A673 (cell line): ENCODE results near the gene PIK3R6. TPM values are rescaled to one million over a fixed set of nuclear protein-coding genes. Genes with fewer than 3 reads are reported as not detected.

Experiments
- BruUV-seq: library from RNA; stranded (reverse); fragments of 400-500 nt; replicated peaks from 2 replicates; lab custom pipeline; 2021; lab: Mats Ljungman, UMichigan
- CTCF ChIA-PET: fragments of 300-600 bp; sonication (Branson Sonifier 250); formaldehyde crosslinking; loops from one replicate; lab custom pipeline; 2022; ENCODE audit warnings: antibody characterized with exemption; lab: Charles Lee
- POLR2A ChIA-PET: fragments of 300-600 bp; sonication (Branson Sonifier 250); formaldehyde crosslinking; loops from one replicate; lab custom pipeline; 2022; ENCODE audit warnings: antibody characterized with exemption; ENCODE audit not compliant: low non-redundant PET; lab: Charles Lee
- DNase-seq: peaks from one replicate; pipeline ENCODE4 v3.0.0-alpha.2; 2015; ENCODE audit warnings: low spot score
- H3K27ac ChIP-seq: fragments of 200-600 bp; sonication (generic); 2 replicates; pipeline ENCODE4 v1.5.1; 2016; ENCODE audit warnings: mixed run types, low read depth, mild to moderate bottlenecking, mixed read lengths, antibody characterized with exemption, low read length; ENCODE audit not compliant: poor library complexity, severe bottlenecking
- H3K27me3 ChIP-seq: fragments of 200-600 bp; sonication (generic); replicated peaks from 2 replicates; pipeline ENCODE4 v1.6.1; 2017; ENCODE audit warnings: mixed run types, low read depth, mild to moderate bottlenecking, mixed read lengths, antibody characterized with exemption, low read length; ENCODE audit not compliant: insufficient read depth, poor library complexity
- H3K36me3 ChIP-seq: fragments of 200-600 bp; sonication (generic); 2 replicates; pipeline ENCODE4 v1.6.1; 2016; ENCODE audit warnings: mixed run types, mild to moderate bottlenecking, mixed read lengths, antibody characterized with exemption, low read length; ENCODE audit not compliant: insufficient read depth, poor library complexity, severe bottlenecking
- H3K4me1 ChIP-seq: fragments of 200-600 bp; sonication (generic); 2 replicates; pipeline ENCODE4 v1.6.1; 2017; ENCODE audit warnings: mixed run types, mild to moderate bottlenecking, mixed read lengths, antibody characterized with exemption, low read length; ENCODE audit not compliant: insufficient read depth, poor library complexity, severe bottlenecking
- H3K4me3 ChIP-seq: fragments of 200-600 bp; sonication (generic); 2 replicates; pipeline ENCODE4 v1.5.1; 2016; ENCODE audit warnings: low read depth, mixed run types, mild to moderate bottlenecking, mixed read lengths, low read length; ENCODE audit not compliant: poor library complexity, severe bottlenecking
- H3K9me3 ChIP-seq: fragments of 200-600 bp; sonication (generic); 2 replicates; pipeline ENCODE4 v1.6.1; 2016; ENCODE audit warnings: mixed run types, low read depth, mild to moderate bottlenecking, mixed read lengths, antibody characterized with exemption, low read length; ENCODE audit not compliant: poor library complexity, severe bottlenecking
- EZH2 ChIP-seq: fragments of 200-600 bp; sonication (generic); IDR thresholded peaks from 2 replicates; pipeline ENCODE4 v1.6.1; 2017; ENCODE audit warnings: borderline replicate concordance, low read depth, mild to moderate bottlenecking, mixed read lengths, antibody characterized with exemption, low read length; ENCODE audit not compliant: poor library complexity, severe bottlenecking
- intact Hi-C: fragments of 100-400 bp; cut with micrococcal nuclease; formaldehyde crosslinking; loops from one replicate; pipeline ENCODE4 v1.10.0; 2022; ENCODE audit not compliant: unreplicated experiment
- total RNA-seq: library from RNA; stranded (reverse); gene quantifications from 2 replicates; pipeline ENCODE4 v1.2.3, GENCODE V29; 2021
- TF ChIP-seq, protein P1 (sequence below): fragments of 300-800, 200-600 bp; sonication (generic); conservative IDR thresholded peaks from 2 replicates; pipeline ENCODE4 v1.5.1; 2017; ENCODE audit warnings: low read depth, mild to moderate bottlenecking, antibody characterized with exemption, low read length, moderate library complexity, mixed read lengths

Gene PIK3R6
- total RNA-seq, 1 experiment from 2014 or later: not detected

DNA sequence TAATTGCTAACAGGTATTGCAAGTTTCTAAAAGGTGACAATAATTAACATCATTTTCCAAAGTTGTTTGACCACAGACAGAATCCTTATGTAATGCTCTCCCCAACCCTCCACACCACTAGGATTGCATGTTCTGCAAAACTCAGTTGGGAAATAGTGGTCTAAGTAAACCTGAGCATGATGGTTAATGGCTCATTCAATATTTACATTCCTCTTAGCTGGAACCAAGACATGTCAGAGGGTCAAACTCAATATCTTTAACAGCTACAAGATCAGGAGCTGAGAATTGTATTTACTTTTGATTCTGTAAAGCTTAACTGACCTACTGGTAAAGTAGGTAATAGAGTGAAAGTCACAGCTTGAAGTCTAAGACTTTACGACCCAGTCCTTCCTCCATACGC lies 78.5 kb downstream of the PIK3R6 start:
- Histone ChIP-seq H3K9me3 (peaks cover 6% of the 10 kb centered on the region), H3K4me3 (no peak overlapping the region), H3K27ac (no peak overlapping the region), H3K36me3 (no peaks in the 10 kb centered on the region), H3K27me3 (no peaks in the 10 kb centered on the region), H3K4me1 (no peaks in the 10 kb centered on the region)
- TF ChIP-seq, protein P1, sequence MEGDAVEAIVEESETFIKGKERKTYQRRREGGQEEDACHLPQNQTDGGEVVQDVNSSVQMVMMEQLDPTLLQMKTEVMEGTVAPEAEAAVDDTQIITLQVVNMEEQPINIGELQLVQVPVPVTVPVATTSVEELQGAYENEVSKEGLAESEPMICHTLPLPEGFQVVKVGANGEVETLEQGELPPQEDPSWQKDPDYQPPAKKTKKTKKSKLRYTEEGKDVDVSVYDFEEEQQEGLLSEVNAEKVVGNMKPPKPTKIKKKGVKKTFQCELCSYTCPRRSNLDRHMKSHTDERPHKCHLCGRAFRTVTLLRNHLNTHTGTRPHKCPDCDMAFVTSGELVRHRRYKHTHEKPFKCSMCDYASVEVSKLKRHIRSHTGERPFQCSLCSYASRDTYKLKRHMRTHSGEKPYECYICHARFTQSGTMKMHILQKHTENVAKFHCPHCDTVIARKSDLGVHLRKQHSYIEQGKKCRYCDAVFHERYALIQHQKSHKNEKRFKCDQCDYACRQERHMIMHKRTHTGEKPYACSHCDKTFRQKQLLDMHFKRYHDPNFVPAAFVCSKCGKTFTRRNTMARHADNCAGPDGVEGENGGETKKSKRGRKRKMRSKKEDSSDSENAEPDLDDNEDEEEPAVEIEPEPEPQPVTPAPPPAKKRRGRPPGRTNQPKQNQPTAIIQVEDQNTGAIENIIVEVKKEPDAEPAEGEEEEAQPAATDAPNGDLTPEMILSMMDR: no peak
- no peak for TF ChIP-seq EZH2
- BruUV-seq: no TSS peak
- no peak for DNase-seq
- ChIA-PET CTCF (no interaction called here), POLR2A (no interaction called here)
- intact Hi-C loops: loop anchor here (5.0 kb wide), 1 partner anchor 37 kb away; no protein-coding TSS in a partner anchor

DNA sequence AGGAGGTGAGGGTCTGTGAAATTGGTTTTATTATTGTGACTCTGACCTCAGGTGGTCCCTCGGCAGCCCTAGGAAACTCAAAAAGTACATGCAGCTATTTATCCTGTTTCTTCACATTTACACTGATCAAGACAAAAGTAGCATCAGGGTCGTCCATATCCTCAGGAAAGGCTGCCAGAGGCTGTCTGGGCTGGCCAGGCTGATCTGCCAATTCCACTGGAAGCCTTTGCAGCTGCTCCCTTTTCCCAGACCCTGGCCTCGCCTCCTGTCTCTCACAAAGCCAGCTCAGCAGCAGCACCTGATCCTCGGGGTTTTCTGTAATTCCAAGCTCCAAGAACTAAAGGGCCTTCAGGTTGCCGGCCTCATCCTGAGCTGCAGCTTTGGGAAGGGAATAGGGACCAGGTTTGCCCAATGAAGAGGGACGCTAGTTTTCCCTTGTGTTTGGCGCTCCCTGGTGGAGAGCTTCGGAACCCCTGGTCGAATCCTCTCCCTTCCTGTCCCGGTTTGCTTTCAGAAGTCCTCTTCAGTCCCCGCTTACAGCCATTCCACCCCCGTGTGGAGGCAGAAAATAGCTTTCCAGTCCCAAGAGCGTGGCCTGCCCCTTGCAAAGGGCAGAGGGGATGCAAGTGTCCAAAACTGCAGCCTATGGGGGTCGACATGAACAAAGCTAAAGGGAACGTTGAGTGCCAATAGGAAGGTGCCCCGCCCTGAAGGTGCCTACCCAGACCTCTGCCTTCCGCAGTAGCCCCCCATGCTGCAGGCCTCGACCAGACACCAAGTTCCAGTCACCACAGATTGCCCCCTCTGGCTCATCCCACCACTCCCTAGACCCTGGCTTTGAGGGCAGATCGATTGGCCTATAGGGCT lies 81.7 kb downstream of the PIK3R6 start:
- Histone ChIP-seq H3K27ac (no peak overlapping the region), H3K27me3 (no peaks in the 10 kb centered on the region), H3K9me3 (no peaks in the 10 kb centered on the region), H3K4me3 (no peak overlapping the region), H3K36me3 (no peaks in the 10 kb centered on the region), H3K4me1 (no peaks in the 10 kb centered on the region)
- DNase-seq: peak; percentile 82
- ChIA-PET CTCF (interaction anchor here (0.6 to 1.6 kb wide), 7 partner anchors 25 to 538 kb away, joined by 3 to 7 read pairs (median 4); partner anchors contain the start of gene CTC1), POLR2A (no interaction called here)
- intact Hi-C loops: loop anchor here (2.0 to 5.0 kb wide), 2 partner anchors 33 to 375 kb away; no protein-coding TSS in a partner anchor
- BruUV-seq: no TSS peak
- TF ChIP-seq, protein P1: peak; percentile 91
- no peak for TF ChIP-seq EZH2

DNA sequence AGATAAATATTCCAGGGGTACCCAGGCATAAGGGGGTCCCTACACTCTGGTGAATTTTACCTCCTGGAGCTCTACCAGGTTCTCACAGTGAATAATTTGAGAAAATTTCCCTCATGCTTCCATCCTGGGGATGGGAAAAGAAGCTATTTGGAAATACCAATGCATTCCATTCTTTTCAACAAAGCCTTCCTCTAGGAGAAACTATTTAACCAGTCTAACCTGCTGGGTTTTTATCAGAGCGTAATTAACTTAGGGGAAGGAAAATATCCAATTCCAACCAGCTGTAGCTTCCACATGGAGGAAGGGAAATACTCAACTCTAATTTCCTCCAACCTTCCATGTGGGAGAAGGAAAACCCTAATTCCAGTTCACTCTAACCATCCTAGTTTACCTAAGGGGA lies 85.3 kb downstream of the PIK3R6 start:
- TF ChIP-seq, protein P1: no peak
- no peak for TF ChIP-seq EZH2
- no peaks in the 10 kb centered on the region for H3K27me3 ChIP-seq
- H3K9me3 ChIP-seq: no peaks in the 10 kb centered on the region
- BruUV-seq: no TSS peak
- no peak overlapping the region for H3K4me3 ChIP-seq
- ChIA-PET POLR2A (no interaction called here), CTCF (no interaction called here)
- H3K4me1 ChIP-seq: no peaks in the 10 kb centered on the region
- no peak for DNase-seq
- H3K36me3 ChIP-seq: no peaks in the 10 kb centered on the region
- H3K27ac ChIP-seq: no peak overlapping the region
- intact Hi-C loops: no loop called here
